GM23338 (cell line): Measurements from ENCODE around the gene DCT. TPM values are rescaled to one million over a fixed set of nuclear protein-coding genes. Genes with fewer than 3 reads are reported as not detected.

Source experiments
- ATAC-seq: fragments of 200-7000 bp; cut with Tn5 transposase; 3 replicates; pipeline ENCODE4 v1.9.1; 2020
- DNase-seq: peaks from one replicate; pipeline ENCODE4 v3.0.0-alpha.2; 2015; ENCODE audit warnings: low spot score
- H2AFZ ChIP-seq: fragments of 200-600 bp; sonication (generic); 2 replicates; pipeline ENCODE4 v1.8.0; 2016; ENCODE audit warnings: antibody characterized with exemption, mild to moderate bottlenecking, moderate library complexity
- H3F3A ChIP-seq: fragments of 200-600 bp; sonication (generic); replicated peaks from 2 replicates; pipeline ENCODE4 v1.8.0; 2017; ENCODE audit warnings: antibody characterized with exemption, mixed run types, low read depth
- H3K27ac ChIP-seq: fragments of 200-600 bp; sonication (generic); 2 replicates; pipeline ENCODE4 v1.6.1; 2016; ENCODE audit warnings: low read depth
- H3K27me3 ChIP-seq: fragments of 200-600 bp; sonication (generic); 2 replicates; pipeline ENCODE4 v1.8.0; 2016; ENCODE audit warnings: mild to moderate bottlenecking, mixed run types, moderate library complexity; ENCODE audit not compliant: insufficient read depth
- H3K36me3 ChIP-seq: fragments of 200-600 bp; sonication (generic); 2 replicates; pipeline ENCODE4 v1.8.0; 2016; ENCODE audit warnings: mild to moderate bottlenecking; ENCODE audit not compliant: insufficient read depth
- H3K4me1 ChIP-seq: fragments of 200-600 bp; sonication (generic); 2 replicates; pipeline ENCODE4 v1.8.0; 2016; ENCODE audit warnings: mild to moderate bottlenecking, moderate library complexity; ENCODE audit not compliant: insufficient read depth
- H3K4me2 ChIP-seq: fragments of 200-600 bp; sonication (generic); 2 replicates; pipeline ENCODE4 v1.7.1; 2017; ENCODE audit warnings: mixed run types
- H3K4me3 ChIP-seq: fragments of 200-600 bp; sonication (generic); 2 replicates; pipeline ENCODE4 v1.6.1; 2016; ENCODE audit warnings: mixed run types
- H3K79me2 ChIP-seq: fragments of 200-600 bp; sonication (generic); replicated peaks from 2 replicates; pipeline ENCODE4 v1.8.0; 2017; ENCODE audit warnings: mild to moderate bottlenecking; ENCODE audit not compliant: insufficient read depth
- H3K9me2 ChIP-seq: fragments of 200-600 bp; sonication (generic); 2 replicates; pipeline ENCODE4 v1.8.0; 2017; ENCODE audit not compliant: insufficient read depth
- H4K20me1 ChIP-seq: fragments of 200-600 bp; sonication (generic); replicated peaks from 2 replicates; pipeline ENCODE4 v1.8.0; 2017; ENCODE audit warnings: mild to moderate bottlenecking; ENCODE audit not compliant: insufficient read depth
- H3K27ac Mint-ChIP-seq: 2 replicates; pipeline ENCODE4 v1.8.0; 2020; ENCODE audit warnings: inconsistent platforms, mild to moderate bottlenecking, moderate library complexity, mixed read lengths
- H3K27me3 Mint-ChIP-seq: 3 replicates; pipeline ENCODE4 v1.8.0; 2022; ENCODE audit warnings: low read depth, mild to moderate bottlenecking, moderate library complexity, mixed read lengths, inconsistent platforms; ENCODE audit not compliant: insufficient read depth, poor library complexity
- H3K36me3 Mint-ChIP-seq: 3 replicates; pipeline ENCODE4 v1.8.0; 2021; ENCODE audit warnings: low read depth, mild to moderate bottlenecking, inconsistent platforms, moderate library complexity, mixed read lengths
- H3K4me1 Mint-ChIP-seq: 3 replicates; pipeline ENCODE4 v1.8.0; 2020; ENCODE audit warnings: mild to moderate bottlenecking, inconsistent platforms, mixed read lengths
- H3K4me3 Mint-ChIP-seq: 3 replicates; pipeline ENCODE4 v1.8.0; 2021; ENCODE audit warnings: moderate library complexity, mild to moderate bottlenecking, inconsistent platforms, mixed read lengths
- H3K9me3 Mint-ChIP-seq: 3 replicates; pipeline ENCODE4 v1.8.0; 2020; ENCODE audit warnings: moderate library complexity, mild to moderate bottlenecking, inconsistent platforms, mixed read lengths
- CTCF ChIP-seq, 2 experiments: fragments of 200-600 bp in 1 of 2; sonication (generic) in 1 of 2; conservative IDR thresholded peaks; 2 replicates each; pipeline versions ENCODE4 v1.5.1 to v1.6.1; 2016 to 2017; ENCODE audit warnings: antibody characterized with exemption in 2 of 2, low read depth in 2 of 2, mild to moderate bottlenecking in 2 of 2, moderate library complexity in 1 of 2
- EZH2 ChIP-seq: fragments of 200-600 bp; sonication (generic); IDR thresholded peaks from one replicate; pipeline ENCODE4 v1.8.0; 2017; ENCODE audit warnings: antibody characterized with exemption, mild to moderate bottlenecking, low read depth; ENCODE audit not compliant: unreplicated experiment
- JUNB ChIP-seq: IDR thresholded peaks from one replicate; pipeline ENCODE4 v1.6.1; 2016; ENCODE audit warnings: antibody characterized with exemption; ENCODE audit not compliant: unreplicated experiment
- NANOG ChIP-seq: IDR thresholded peaks from 2 replicates; pipeline ENCODE4 v1.6.1; 2016; ENCODE audit warnings: antibody characterized with exemption, borderline replicate concordance
- POLR2AphosphoS5 ChIP-seq: IDR thresholded peaks from 2 replicates; pipeline ENCODE4 v1.6.1; 2016; ENCODE audit warnings: antibody characterized with exemption, low read depth
- REST ChIP-seq: IDR thresholded peaks from one replicate; pipeline ENCODE4 v1.6.1; 2018; ENCODE audit warnings: antibody characterized with exemption; ENCODE audit not compliant: unreplicated experiment
- ZNF331 ChIP-seq: fragments of 250-450 bp; sonication (Bioruptor Pico); IDR thresholded peaks from 2 replicates; pipeline ENCODE4 v1.5.0; 2020; ENCODE audit warnings: low read depth, mild to moderate bottlenecking, moderate library complexity
- polyA plus RNA-seq: library from polyadenylated mRNA; unstranded; fragments of >200 nt; fragmentation: Nextera tagmentation; extraction: Ambion mirVana; gene quantifications from 2 replicates; pipeline ENCODE4 v1.2.1, GENCODE V29; 2016
- total RNA-seq: library from RNA; depleted of rRNA; stranded (reverse); fragments of >200 nt; shearing (Covaris generic); gene quantifications from 2 replicates; pipeline ENCODE4 v1.2.3, GENCODE V29; 2014

The DCT gene
- total and polyA plus RNA-seq, 2 experiments from 2014 or later = 0.14 TPM; not detected in 1

GRCh38 chr13:94481941-94482340, 2.5 kb upstream of the DCT start:
- Mint-ChIP-seq H3K4me3 (no peak overlapping the region), H3K4me1 (no peaks in the 10 kb centered on the region; the same call in 2 of the 3 replicates), H3K27ac (no peak overlapping the region), H3K36me3 (no peaks in the 10 kb centered on the region), H3K27me3 (no peaks in the 10 kb centered on the region), H3K9me3 (no peaks in the 10 kb centered on the region)
- no peaks in the 10 kb centered on the region for H4K20me1 ChIP-seq
- H3K79me2 ChIP-seq = no peaks in the 10 kb centered on the region
- H2AFZ ChIP-seq = no peak overlapping the region
- TF ChIP-seq JUNB (no peak), POLR2AphosphoS5 (no peak), CTCF (conservative IDR thresholded peaks at IDR 0.05; ENCODE audit: low read depth in 2 of 2) (no peak), ZNF331 (CRISPR knock-in tag) (no peak)
- no peaks in the 10 kb centered on the region for H3F3A ChIP-seq
- H3K36me3 ChIP-seq = no peaks in the 10 kb centered on the region
- ATAC-seq (no peak), DNase-seq (no peak)
- no peak overlapping the region for H3K4me3 ChIP-seq
- no peaks in the 10 kb centered on the region for H3K27me3 ChIP-seq
- no peak overlapping the region for H3K27ac ChIP-seq
- no peak overlapping the region for H3K4me2 ChIP-seq
- H3K4me1 ChIP-seq = no peaks in the 10 kb centered on the region; the same call in 1 of the 2 replicates
- peaks cover 5% of the 10 kb centered on the region; the same call in 1 of the 2 replicates for H3K9me2 ChIP-seq

GRCh38 chr13:94480672-94481145, 1.2 kb upstream of the DCT start:
- DNase-seq (no peak), ATAC-seq (no peak)
- Mint-ChIP-seq H3K9me3 (no peaks in the 10 kb centered on the region), H3K4me3 (no peak overlapping the region), H3K27ac (no peak overlapping the region), H3K27me3 (no peaks in the 10 kb centered on the region), H3K36me3 (no peaks in the 10 kb centered on the region), H3K4me1 (no peaks in the 10 kb centered on the region; the same call in 2 of the 3 replicates)
- Histone ChIP-seq H3K27ac (no peak overlapping the region), H2AFZ (peak overlapping the region; percentile 59), H3K79me2 (no peaks in the 10 kb centered on the region), H3K9me2 (peaks cover 5% of the 10 kb centered on the region; the same call in 1 of the 2 replicates), H3K27me3 (no peaks in the 10 kb centered on the region), H4K20me1 (no peaks in the 10 kb centered on the region), H3K36me3 (no peaks in the 10 kb centered on the region), H3K4me2 (no peak overlapping the region), H3K4me3 (no peak overlapping the region), H3F3A (no peaks in the 10 kb centered on the region), H3K4me1 (no peaks in the 10 kb centered on the region; the same call in 1 of the 2 replicates)
- TF ChIP-seq NANOG = no peak

GRCh38 chr13:94478913-94479312, 569 bp downstream of the DCT start:
- no peaks in the 10 kb centered on the region for H3K36me3 Mint-ChIP-seq
- peak overlapping the region; percentile 38; the same call in 1 of the 2 replicates for H2AFZ ChIP-seq
- no peak overlapping the region for H3K4me3 ChIP-seq
- H3K27ac ChIP-seq = no peak overlapping the region
- H3K36me3 ChIP-seq = no peaks in the 10 kb centered on the region
- H3K4me1 ChIP-seq = no peaks in the 10 kb centered on the region; the same call in 1 of the 2 replicates
- no peaks in the 10 kb centered on the region for H3K27me3 ChIP-seq
- H3K79me2 ChIP-seq = no peaks in the 10 kb centered on the region
- H3K9me3 Mint-ChIP-seq = no peaks in the 10 kb centered on the region
- H3K27me3 Mint-ChIP-seq = no peaks in the 10 kb centered on the region
- no peaks in the 10 kb centered on the region for H3F3A ChIP-seq
- H4K20me1 ChIP-seq = no peaks in the 10 kb centered on the region
- ATAC-seq = no peak
- H3K4me3 Mint-ChIP-seq = no peak overlapping the region
- no peaks in the 10 kb centered on the region; the same call in 2 of the 3 replicates for H3K4me1 Mint-ChIP-seq
- peaks cover 4% of the 10 kb centered on the region; the same call in 1 of the 2 replicates for H3K9me2 ChIP-seq
- H3K4me2 ChIP-seq = no peak overlapping the region
- no peak overlapping the region for H3K27ac Mint-ChIP-seq
- DNase-seq = no peak
- TF ChIP-seq CTCF (conservative IDR thresholded peaks at IDR 0.05; ENCODE audit: low read depth in 2 of 2) (no peak), REST (no peak), EZH2 (no peak)
